SK-N-MC (cell line): ENCODE data around the gene LPAR5.

Experiments
- EZH2 ChIP-seq: fragments of 200-600 bp; sonication (generic); IDR thresholded peaks from one replicate; pipeline ENCODE4 v1.6.1; 2017; ENCODE audit warnings: antibody characterized with exemption
- FOXP2 ChIP-seq: optimal IDR thresholded peaks from 2 replicates; pipeline ENCODE3; 2011; ENCODE audit warnings: mild to moderate bottlenecking, moderate library complexity; ENCODE audit not compliant: insufficient read depth; ENCODE audit errors: extremely low read length, control extremely low read depth
- POLR2AphosphoS5 ChIP-seq: IDR thresholded peaks from 2 replicates; pipeline ENCODE4 v1.6.1; 2012; ENCODE audit warnings: mild to moderate bottlenecking, low read depth, low read length, borderline replicate concordance

- TF ChIP-seq POLR2AphosphoS5, result no peak
- TF ChIP-seq EZH2, result no peak
- no peak for TF ChIP-seq FOXP2
Measured at GRCh38 chr12:6643569-6644256, 8.0 kb upstream of the LPAR5 start.
